Upper lobe of left lung (tissue), 6 donors: ENCODE data around the gene FRMPD2. TPM values are rescaled to one million over a fixed set of nuclear protein-coding genes. Genes with fewer than 3 reads are reported as not detected.

Experiments
- ATAC-seq, 2 donors: fragments of 200-7000 bp; cut with Tn5 transposase; one replicate each; pipeline ENCODE4 v1.9.1; 2022; ENCODE audit warnings: mild to moderate bottlenecking in 2 of 2, moderate library complexity in 2 of 2; ENCODE audit not compliant: low FRiP score in 2 of 2
- DNase-seq, 2 donors: peaks; one replicate each; pipeline ENCODE4 v3.0.0-alpha.2; 2019 to 2020
- H3K27ac ChIP-seq, 4 donors: fragments of 200-600 bp; sonication (generic); one replicate each; pipeline ENCODE4 v1.5.1; 2016 to 2019
- H3K27me3 ChIP-seq, 4 donors: fragments of 200-600 bp; sonication (generic); one replicate each; pipeline ENCODE4 v1.5.1; 2017 to 2019
- H3K36me3 ChIP-seq, 4 donors: fragments of 200-600 bp; sonication (generic); one replicate each; pipeline ENCODE4 v1.5.1; 2016 to 2019
- H3K4me1 ChIP-seq, 4 donors: fragments of 200-600 bp; sonication (generic); one replicate each; pipeline ENCODE4 v1.5.1; 2018 to 2019
- H3K4me3 ChIP-seq, 4 donors: fragments of 200-600 bp; sonication (generic); one replicate each; pipeline ENCODE4 v1.5.1; 2017 to 2019; ENCODE audit warnings: mild to moderate bottlenecking in 2 of 4, moderate library complexity in 1 of 4
- H3K9me3 ChIP-seq, 4 donors: fragments of 200-600 bp; sonication (generic); one replicate each; pipeline ENCODE4 v1.5.1; 2018 to 2019
- EP300 ChIP-seq, 4 donors: sonication (generic); formaldehyde crosslinking; IDR thresholded peaks; one replicate each; pipeline ENCODE4 v1.5.1; 2017; ENCODE audit warnings: antibody characterized with exemption in 4 of 4, control low read depth in 2 of 4
- POLR2A ChIP-seq, 4 donors: fragments of 450-650 bp; IDR thresholded peaks; one replicate each; pipeline ENCODE4 v1.5.1; 2016 to 2017; ENCODE audit warnings: antibody characterized with exemption in 4 of 4, mild to moderate bottlenecking in 2 of 4
- POLR2AphosphoS5 ChIP-seq, 2 donors: sonication (generic); formaldehyde crosslinking; IDR thresholded peaks; one replicate each; pipeline ENCODE4 v1.5.1; 2017; ENCODE audit warnings: antibody characterized with exemption in 2 of 2
- WGBS, 2 donors: methylation state at CpG; one replicate each; pipeline ENCODE4 v1.1.5; 2017 to 2018; 5-methylcytosine and 5-hydroxymethylcytosine counted together
- total RNA-seq, 6 donors: library from RNA; depleted of rRNA in 4 of 6; stranded (reverse); fragments of >200 nt in 4 of 6; gene quantifications; one replicate each; pipeline versions ENCODE4 v1.1.0 to v1.2.1, GENCODE V29; 2016 to 2021
- TF ChIP-seq, protein P1 (sequence below), 6 experiments: fragments of 450-650 bp in 4 of 6; fragments of 200-600 bp in 2 of 6; sonication (generic) in 2 of 6; IDR thresholded peaks; one replicate each; pipeline ENCODE4 v1.5.1; 2016 to 2019; ENCODE audit warnings: antibody characterized with exemption in 6 of 6
- donor health status: DM: no; HTN: no; CAD: no; lungs with moderate emphysema.
- donor health status: DM: no; HTN: yes; CAD: no; lungs with severe emphysema.

FRMPD2 gene
- total RNA-seq, 6 donors from 2014 or later = 0.23 to 38.6 (median 5.6) TPM

DNA sequence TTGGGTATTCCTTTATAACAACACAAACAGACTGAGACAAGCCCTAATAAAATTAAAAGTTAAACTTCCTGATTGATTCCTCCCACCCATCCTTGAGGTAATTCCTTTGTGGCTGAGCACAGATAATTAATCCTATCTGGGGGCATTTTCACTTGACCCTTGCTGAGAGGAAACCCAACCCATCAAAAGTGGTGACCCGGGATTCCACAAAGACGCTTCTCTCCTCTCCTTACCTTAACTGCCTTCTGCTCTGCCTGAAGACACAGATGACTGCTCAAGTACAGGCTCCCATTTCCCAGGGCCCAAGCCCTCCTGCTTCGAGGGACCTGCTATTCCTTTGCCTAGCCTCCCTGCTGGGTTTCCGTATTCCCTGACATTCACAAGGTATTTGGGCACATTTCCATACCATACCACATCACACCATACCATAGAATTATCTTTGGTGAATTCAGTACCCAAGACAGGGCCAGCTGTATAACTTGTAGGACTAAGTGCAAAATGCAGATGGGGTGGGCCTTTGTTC is 22.1 kb upstream of the FRMPD2 start:
- TF ChIP-seq, protein P1, sequence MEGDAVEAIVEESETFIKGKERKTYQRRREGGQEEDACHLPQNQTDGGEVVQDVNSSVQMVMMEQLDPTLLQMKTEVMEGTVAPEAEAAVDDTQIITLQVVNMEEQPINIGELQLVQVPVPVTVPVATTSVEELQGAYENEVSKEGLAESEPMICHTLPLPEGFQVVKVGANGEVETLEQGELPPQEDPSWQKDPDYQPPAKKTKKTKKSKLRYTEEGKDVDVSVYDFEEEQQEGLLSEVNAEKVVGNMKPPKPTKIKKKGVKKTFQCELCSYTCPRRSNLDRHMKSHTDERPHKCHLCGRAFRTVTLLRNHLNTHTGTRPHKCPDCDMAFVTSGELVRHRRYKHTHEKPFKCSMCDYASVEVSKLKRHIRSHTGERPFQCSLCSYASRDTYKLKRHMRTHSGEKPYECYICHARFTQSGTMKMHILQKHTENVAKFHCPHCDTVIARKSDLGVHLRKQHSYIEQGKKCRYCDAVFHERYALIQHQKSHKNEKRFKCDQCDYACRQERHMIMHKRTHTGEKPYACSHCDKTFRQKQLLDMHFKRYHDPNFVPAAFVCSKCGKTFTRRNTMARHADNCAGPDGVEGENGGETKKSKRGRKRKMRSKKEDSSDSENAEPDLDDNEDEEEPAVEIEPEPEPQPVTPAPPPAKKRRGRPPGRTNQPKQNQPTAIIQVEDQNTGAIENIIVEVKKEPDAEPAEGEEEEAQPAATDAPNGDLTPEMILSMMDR (IDR thresholded peaks at IDR 0.05) = no peak
- TF ChIP-seq POLR2A (IDR thresholded peaks at IDR 0.05) (no peak), POLR2AphosphoS5 (IDR thresholded peaks at IDR 0.05) (no peak), EP300 (IDR thresholded peaks at IDR 0.05) (no peak)
- Histone ChIP-seq H3K4me1 (no peaks in the 10 kb centered on the region), H3K9me3 (no peaks in the 10 kb centered on the region), H3K27me3 (no peaks in the 10 kb centered on the region), H3K4me3 (no peak overlapping the region), H3K36me3 (no peaks in the 10 kb centered on the region), H3K27ac (no peak overlapping the region)
- DNase-seq (no peak), ATAC-seq (no peak)
- WGBS, 2 donors = 75 to 81% methylated on average over 4 of the region's 4 CpGs

DNA sequence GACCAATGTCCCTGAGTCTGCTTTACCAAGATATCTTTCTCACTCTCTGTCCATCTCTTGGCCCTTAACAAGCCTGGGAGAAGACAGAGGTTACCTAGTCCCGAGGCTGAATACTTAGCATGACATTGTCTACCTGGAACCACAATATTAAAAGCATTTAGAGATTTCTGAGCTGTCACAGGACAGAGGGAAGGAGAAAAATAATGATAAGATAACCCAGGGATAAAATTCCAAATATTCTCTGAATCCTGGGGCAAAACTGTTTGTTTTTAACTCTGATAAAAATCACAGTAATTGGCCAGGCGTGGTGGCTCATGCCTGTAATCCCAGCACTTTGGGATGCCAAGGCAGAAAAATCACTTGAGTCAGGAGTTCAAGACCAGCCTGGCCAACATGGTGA is 19.9 kb upstream of the FRMPD2 start:
- Histone ChIP-seq H3K9me3 (no peaks in the 10 kb centered on the region), H3K36me3 (no peaks in the 10 kb centered on the region), H3K27me3 (no peaks in the 10 kb centered on the region), H3K4me1 (no peaks in the 10 kb centered on the region), H3K4me3 (no peak overlapping the region), H3K27ac (no peak overlapping the region)
- no peak for ATAC-seq
- no peak for DNase-seq
- TF ChIP-seq, protein P1 (IDR thresholded peaks at IDR 0.05) = no peak
- TF ChIP-seq POLR2A (IDR thresholded peaks at IDR 0.05) = no peak
- TF ChIP-seq EP300 (IDR thresholded peaks at IDR 0.05) = no peak
- no peak for TF ChIP-seq POLR2AphosphoS5 (IDR thresholded peaks at IDR 0.05)
- WGBS, 2 donors = 76 to 78% methylated on average over 2 of the region's 2 CpGs

DNA sequence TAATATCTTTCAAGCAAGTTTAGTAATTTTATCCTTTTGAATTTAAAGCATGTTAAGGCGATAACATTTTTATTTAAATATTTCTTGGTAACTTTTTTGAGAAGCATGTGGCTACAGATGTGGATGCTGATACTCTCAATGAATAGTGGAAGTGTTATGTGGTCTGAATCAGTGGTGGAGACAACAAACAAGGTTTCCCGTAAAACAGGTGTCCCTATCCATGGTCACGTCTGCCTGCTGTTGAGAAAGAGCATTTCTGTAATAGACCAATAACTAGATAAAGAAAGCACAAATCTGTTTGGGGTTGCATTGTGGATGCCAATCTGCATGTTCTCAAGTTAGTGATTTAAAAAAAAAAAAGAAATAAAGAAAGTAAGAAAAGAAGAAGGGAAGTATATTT is 18.1 kb upstream of the FRMPD2 start:
- no peak for DNase-seq
- TF ChIP-seq POLR2A (IDR thresholded peaks at IDR 0.05) = no peak
- TF ChIP-seq, protein P1 (IDR thresholded peaks at IDR 0.05) = no peak
- no peak for TF ChIP-seq POLR2AphosphoS5 (IDR thresholded peaks at IDR 0.05)
- no peak for TF ChIP-seq EP300 (IDR thresholded peaks at IDR 0.05)
- no peaks in the 10 kb centered on the region for H3K9me3 ChIP-seq
- no peak overlapping the region for H3K4me3 ChIP-seq
- no peak for ATAC-seq
- no peak overlapping the region for H3K27ac ChIP-seq
- peaks cover 0 to 6% (median under 1%) of the 10 kb centered on the region in 4 donors for H3K4me1 ChIP-seq
- no peaks in the 10 kb centered on the region for H3K27me3 ChIP-seq
- WGBS, 2 donors = 93 to 94% methylated on average over 3 of the region's 3 CpGs
- H3K36me3 ChIP-seq = no peaks in the 10 kb centered on the region

DNA sequence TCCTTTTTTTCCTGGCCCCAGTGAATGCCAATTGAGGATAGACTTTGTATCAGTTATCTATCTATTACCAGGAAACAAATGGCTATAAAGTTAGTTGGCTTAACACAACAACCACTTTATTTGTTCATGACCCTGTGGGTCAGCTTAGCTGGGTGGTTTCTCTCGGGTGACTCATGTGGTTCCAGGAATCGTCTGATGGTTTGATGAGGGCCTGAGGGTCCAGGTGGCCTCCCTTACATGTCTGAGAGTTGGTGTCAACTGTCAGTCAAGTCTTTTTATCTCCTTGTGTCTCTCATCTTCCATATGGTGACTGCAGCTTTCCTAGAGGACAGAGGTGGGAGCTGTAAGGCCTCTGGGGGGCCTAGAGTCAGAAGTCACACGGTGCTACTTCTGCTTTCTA is 16.7 kb upstream of the FRMPD2 start:
- Histone ChIP-seq H3K9me3 (no peaks in the 10 kb centered on the region), H3K27me3 (no peaks in the 10 kb centered on the region), H3K4me1 (peaks cover 0 to 6% (median 1%) of the 10 kb centered on the region in 4 donors), H3K4me3 (no peak overlapping the region), H3K36me3 (no peaks in the 10 kb centered on the region), H3K27ac (no peak overlapping the region)
- TF ChIP-seq, protein P1 (IDR thresholded peaks at IDR 0.05) = no peak
- TF ChIP-seq EP300 (IDR thresholded peaks at IDR 0.05) (no peak), POLR2AphosphoS5 (IDR thresholded peaks at IDR 0.05) (no peak), POLR2A (IDR thresholded peaks at IDR 0.05) (no peak)
- 70 to 78% methylated on average over 3 of the region's 3 CpGs for WGBS, 2 donors
- ATAC-seq (no peak), DNase-seq (no peak)

DNA sequence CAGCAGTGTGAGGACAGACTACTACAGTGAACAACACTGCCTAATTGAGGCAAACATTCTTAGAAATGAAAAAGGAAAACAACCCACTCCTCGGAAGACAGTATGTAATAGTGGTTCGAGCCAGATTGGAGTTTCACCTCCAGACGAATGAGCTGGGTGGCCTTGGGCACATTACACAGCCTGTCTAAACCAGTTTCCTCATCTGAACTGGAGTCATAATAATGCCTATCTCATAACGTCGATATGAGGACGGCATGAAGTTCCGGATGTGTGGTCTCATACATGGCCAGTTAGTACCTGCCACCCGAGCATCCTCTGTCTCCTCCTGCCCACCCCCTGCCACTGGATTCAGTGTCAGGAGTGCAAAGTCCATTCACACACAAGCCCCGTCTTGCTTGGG is 15.8 kb upstream of the FRMPD2 start:
- Histone ChIP-seq H3K36me3 (no peaks in the 10 kb centered on the region), H3K4me3 (no peak overlapping the region), H3K4me1 (peaks cover 0 to 6% (median 1%) of the 10 kb centered on the region in 4 donors), H3K9me3 (no peaks in the 10 kb centered on the region), H3K27me3 (no peaks in the 10 kb centered on the region), H3K27ac (no peak overlapping the region)
- WGBS, 2 donors = 89 to 96% methylated on average over 9 of the region's 9 CpGs
- no peak for TF ChIP-seq POLR2A (IDR thresholded peaks at IDR 0.05)
- TF ChIP-seq, protein P1 (IDR thresholded peaks at IDR 0.05) = no peak
- DNase-seq (no peak), ATAC-seq (no peak)
